HL-60 (cell line): ENCODE measurements around the gene NLRP4.

Experiments
- DNase-seq, 2 experiments: peaks; one replicate each; pipeline ENCODE4 v3.0.0-alpha.2; 2010 to 2020; ENCODE audit warnings: low read depth in 1 of 2, low spot score in 1 of 2
- H3K27ac ChIP-seq: fragments of 250-450 bp; sonication (Bioruptor Pico); replicated peaks from 2 replicates; pipeline ENCODE4 v1.5.1; 2020; ENCODE audit warnings: mild to moderate bottlenecking, moderate library complexity
- H3K27me3 ChIP-seq: fragments of 250-450 bp; sonication (Bioruptor Pico); 2 replicates; pipeline ENCODE4 v1.5.1; 2021; ENCODE audit warnings: mild to moderate bottlenecking, moderate library complexity; ENCODE audit not compliant: insufficient read depth, poor library complexity, severe bottlenecking
- H3K4me3 ChIP-seq: replicated peaks from 2 replicates; pipeline ENCODE4 v1.5.1; 2011; ENCODE audit warnings: mild to moderate bottlenecking, control low read depth, low read length; ENCODE audit not compliant: insufficient read depth
- CTCF ChIP-seq: IDR thresholded peaks from one replicate; pipeline ENCODE4 v1.5.1; 2011; ENCODE audit warnings: low read length, control low read depth, inconsistent platforms; ENCODE audit not compliant: insufficient read depth
- GABPA ChIP-seq: IDR thresholded peaks from 2 replicates; pipeline ENCODE4 v1.6.1; 2012; ENCODE audit warnings: low read depth
- POLR2AphosphoS5 ChIP-seq: IDR thresholded peaks from 2 replicates; pipeline ENCODE4 v1.6.1; 2012; ENCODE audit warnings: low read depth
- REST ChIP-seq: IDR thresholded peaks from 2 replicates; pipeline ENCODE4 v1.6.1; 2012; ENCODE audit warnings: low read depth; ENCODE audit not compliant: insufficient replicate concordance
- SPI1 ChIP-seq: IDR thresholded peaks from 2 replicates; pipeline ENCODE4 v1.6.1; 2012; ENCODE audit warnings: low read depth, mild to moderate bottlenecking, borderline replicate concordance
- long read RNA-seq: library from polyadenylated mRNA; unstranded; transcript quantifications from one replicate; pipeline ENCODE4 v2.0.0, GENCODE V29; 2020

NLRP4 gene
- long read RNA-seq = 0 reads

- TF ChIP-seq CTCF (no peak), POLR2AphosphoS5 (no peak), REST (no peak), SPI1 (no peak)
- DNase-seq = no peak
- Histone ChIP-seq H3K27me3 (no peaks in the 10 kb centered on the region), H3K4me3 (no peak within 1 kb of the TSS), H3K27ac (no peak within 1 kb of the TSS)
Measured at GRCh38 chr19:55836340-55836739, at the start of gene NLRP4. NLRP4 (plus strand) TSS chr19:55836540; CDS start chr19:55852081, 15,541 bp downstream.

- Histone ChIP-seq H3K27ac (no peak overlapping the region), H3K27me3 (no peaks in the 10 kb centered on the region), H3K4me3 (no peak overlapping the region)
- TF ChIP-seq REST (no peak), SPI1 (no peak), GABPA (no peak), CTCF (no peak), POLR2AphosphoS5 (no peak)
- no peak for DNase-seq
Measured at GRCh38 chr19:55795021-55795420, 41.3 kb upstream of the NLRP4 start.

GRCh38 chr19:55801416-55801815 is 34.9 kb upstream of the NLRP4 start:
- Histone ChIP-seq H3K27ac (no peak overlapping the region), H3K27me3 (no peaks in the 10 kb centered on the region), H3K4me3 (no peak overlapping the region)
- no peak for DNase-seq
- no peak for TF ChIP-seq CTCF
- no peak for TF ChIP-seq SPI1
- TF ChIP-seq REST = no peak
- TF ChIP-seq GABPA = no peak
- no peak for TF ChIP-seq POLR2AphosphoS5
